K562 (cell line): Measurements from ENCODE around the gene RPP14. TPM values are rescaled to one million over a fixed set of nuclear protein-coding genes. Genes with fewer than 3 reads are reported as not detected.

ENCODE experiments used
- ATAC-seq: fragments of 200-7000 bp; cut with Tn5 transposase; 3 replicates; pipeline ENCODE4 v1.9.1; 2020; ENCODE audit warnings: moderate library complexity
- BruUV-seq: library from RNA; stranded (reverse); fragments of 400-500 nt; replicated peaks from 2 replicates; lab custom pipeline; 2021; lab: Mats Ljungman, UMichigan
- CTCF ChIA-PET: fragments of 300-600 bp; formaldehyde crosslinking; extraction: SDS; loops from one replicate; lab custom pipeline; 2021; ENCODE audit warnings: low intra/inter-chr PET ratio; lab: Yijun Ruan, JAX
- POLR2A ChIA-PET: fragments of 300-600, 350-650 bp; sonication (Branson Sonifier 250); formaldehyde crosslinking; extraction: SDS; loops from one replicate; lab custom pipeline; 2021; ENCODE audit warnings: antibody characterized with exemption, inconsistent platforms; lab: Yijun Ruan, JAX
- DNase-seq, 4 experiments: peaks; one replicate each; pipeline versions ENCODE4 v3.0.0 to v3.0.0-alpha.2; 2011 to 2018; ENCODE audit warnings: low spot score in 3 of 4, mixed read lengths in 3 of 4; ENCODE audit errors: extremely low read depth in 1 of 4
- FAIRE-seq: peaks from 2 replicates; lab custom pipeline; 2011; peaks lifted over from hg19 to GRCh38; lab: Jason Lieb, UNC
- H2AFZ ChIP-seq: 2 replicates; pipeline ENCODE4 v1.6.0; 2011; ENCODE audit warnings: low read depth, low read length, control low read depth, inconsistent platforms
- H3K27ac ChIP-seq: fragments of 200-600 bp; 3 replicates; pipeline ENCODE4 v1.8.0; 2011; ENCODE audit warnings: low read depth, mild to moderate bottlenecking, control low read depth, inconsistent platforms, low read length, moderate library complexity, mixed read lengths; ENCODE audit errors: extremely low read depth
- H3K27me3 ChIP-seq, 2 experiments: fragments of 300-600 bp in 1 of 2; 2 replicates in 1 of 2; 3 replicates in 1 of 2; pipeline versions ENCODE4 v1.6.0 to v1.8.0; 2011; ENCODE audit warnings: inconsistent platforms in 2 of 2, low read length in 2 of 2, mild to moderate bottlenecking in 1 of 2, mixed read lengths in 1 of 2, moderate library complexity in 1 of 2; ENCODE audit not compliant: control insufficient read depth in 2 of 2, insufficient read depth in 2 of 2
- H3K36me3 ChIP-seq: fragments of 300-600 bp; 3 replicates; pipeline ENCODE4 v1.8.0; 2011; ENCODE audit warnings: mild to moderate bottlenecking, low read length, inconsistent platforms; ENCODE audit not compliant: control insufficient read depth, insufficient read depth
- H3K4me1 ChIP-seq, 2 experiments: fragments of 200-600 bp in 1 of 2; replicated peaks in 1 of 2; 2 replicates in 1 of 2; 3 replicates in 1 of 2; pipeline versions ENCODE4 v1.5.1 to v1.8.0; 2011; ENCODE audit warnings: inconsistent platforms in 2 of 2, low read length in 2 of 2, mild to moderate bottlenecking in 1 of 2, mixed read lengths in 1 of 2, moderate library complexity in 1 of 2; ENCODE audit not compliant: control insufficient read depth in 2 of 2, insufficient read depth in 2 of 2
- H3K4me2 ChIP-seq: 2 replicates; pipeline ENCODE4 v1.6.1; 2011; ENCODE audit warnings: low read length, control low read depth, inconsistent platforms, mixed read lengths; ENCODE audit not compliant: insufficient read depth
- H3K4me3 ChIP-seq: fragments of 200-600 bp; sonication (generic), shearing (Covaris generic); 2 replicates; pipeline ENCODE4 v1.5.1; 2016; ENCODE audit warnings: control low read depth, inconsistent platforms
- H3K79me2 ChIP-seq: fragments of 200-600 bp; 3 replicates; pipeline ENCODE4 v1.8.0; 2011; ENCODE audit warnings: low read length, inconsistent platforms; ENCODE audit not compliant: control insufficient read depth, insufficient read depth
- H3K9ac ChIP-seq, 2 experiments: 2 replicates each; pipeline versions ENCODE4 v1.6.0 to v1.6.1; 2011; ENCODE audit warnings: low read depth in 2 of 2, low read length in 2 of 2, control low read depth in 1 of 2, inconsistent platforms in 1 of 2, mild to moderate bottlenecking in 1 of 2, mixed read lengths in 1 of 2; ENCODE audit not compliant: insufficient read depth in 1 of 2
- H3K9me1 ChIP-seq: one replicate; pipeline ENCODE4 v1.6.0; 2011; ENCODE audit warnings: inconsistent platforms, mild to moderate bottlenecking, low read length, moderate library complexity; ENCODE audit not compliant: control insufficient read depth, insufficient read depth
- H3K9me3 ChIP-seq: replicated peaks from 2 replicates; pipeline ENCODE4 v1.5.1; 2011; ENCODE audit warnings: low read depth, low read length, inconsistent platforms; ENCODE audit not compliant: control insufficient read depth, insufficient read depth
- H4K20me1 ChIP-seq: replicated peaks from 2 replicates; pipeline ENCODE4 v1.6.1; 2011; ENCODE audit warnings: low read length, inconsistent platforms, mixed read lengths; ENCODE audit not compliant: control insufficient read depth, insufficient read depth
- BCOR ChIP-seq: fragments of 450-650 bp; IDR thresholded peaks from 2 replicates; pipeline ENCODE4 v1.6.1; 2016
- CSDE1 ChIP-seq, 2 experiments: fragments of 450-650 bp; IDR thresholded peaks; 2 replicates each; pipeline ENCODE4 v1.6.1; 2016; ENCODE audit warnings: mild to moderate bottlenecking in 1 of 2
- DACH1 ChIP-seq: fragments of 450-650 bp; IDR thresholded peaks from 2 replicates; pipeline ENCODE4 v1.6.1; 2018; ENCODE audit not compliant: partially characterized antibody
- ETV6 ChIP-seq, 3 experiments: fragments of 150-350 bp in 1 of 3; sonication (generic) in 1 of 3; formaldehyde crosslinking in 1 of 3; IDR thresholded peaks; 2 replicates each; pipeline versions ENCODE4 v1.6.1 to v1.8.0; 2014 to 2022; ENCODE audit warnings: borderline replicate concordance in 2 of 3, low read depth in 2 of 3, antibody characterized with exemption in 1 of 3, low read length in 1 of 3, mild to moderate bottlenecking in 1 of 3, missing genetic modification reagents in 1 of 3
- FUS ChIP-seq: fragments of 200-400 bp; formaldehyde crosslinking; optimal IDR thresholded peaks from 2 replicates; pipeline ENCODE3; 2017; ENCODE audit warnings: low read depth, low read length
- KLF1 ChIP-seq: fragments of 450-650 bp; IDR thresholded peaks from 2 replicates; pipeline ENCODE4 v1.6.1; 2016; ENCODE audit warnings: missing genetic modification characterization, missing compliant biosample characterization
- L3MBTL2 ChIP-seq: fragments of 450-650 bp; IDR thresholded peaks from 2 replicates; pipeline ENCODE4 v1.6.1; 2016; ENCODE audit warnings: mild to moderate bottlenecking, moderate library complexity
- LCOR ChIP-seq: sonication (generic); formaldehyde crosslinking; IDR thresholded peaks from 2 replicates; pipeline ENCODE4 v1.8.0; 2022; ENCODE audit warnings: mild to moderate bottlenecking, missing genetic modification reagents
- MECOM ChIP-seq: fragments of 250-450 bp; sonication (Bioruptor Pico); IDR thresholded peaks from 2 replicates; pipeline ENCODE4 v1.8.0; 2022; ENCODE audit warnings: inconsistent platforms
- NR2F6 ChIP-seq: fragments of 450-650 bp; formaldehyde crosslinking; IDR thresholded peaks from 2 replicates; pipeline ENCODE4 v1.4.0; 2020; ENCODE audit warnings: mild to moderate bottlenecking
- STAG1 ChIP-seq: sonication (generic); formaldehyde crosslinking; IDR thresholded peaks from 2 replicates; pipeline ENCODE4 v1.5.0; 2020; ENCODE audit warnings: missing genetic modification reagents, borderline replicate concordance
- TAF9B ChIP-seq: fragments of 450-650 bp; IDR thresholded peaks from 2 replicates; pipeline ENCODE4 v1.6.1; 2018; ENCODE audit warnings: mild to moderate bottlenecking; ENCODE audit not compliant: partially characterized antibody
- TCF3 ChIP-seq: sonication (generic); formaldehyde crosslinking; IDR thresholded peaks from 2 replicates; pipeline ENCODE4 v1.4.0; 2020; ENCODE audit warnings: mild to moderate bottlenecking, missing genetic modification reagents
- ZC3H8 ChIP-seq: fragments of 450-650 bp; IDR thresholded peaks from 2 replicates; pipeline ENCODE4 v1.6.1; 2017
- ZNF780A ChIP-seq: fragments of 250-450 bp; sonication (Bioruptor Pico); IDR thresholded peaks from 2 replicates; pipeline ENCODE4 v1.5.0; 2021; ENCODE audit warnings: mild to moderate bottlenecking
- WGBS: fragments of 100-300 bp; shearing (Covaris generic); methylation state at CpG from one replicate; pipeline ENCODE4 v1.1.6; 2016; ENCODE audit warnings: low coverage, mixed read lengths; ENCODE audit not compliant: insufficient coverage; ENCODE audit errors: missing lambda C conversion rate; 5-methylcytosine and 5-hydroxymethylcytosine counted together
- in situ Hi-C: fragments of 300-500 bp; cut with MboI; formaldehyde crosslinking; loops from 4 replicates; pipeline ENCODE4 v1.15.0; 2018; ENCODE audit warnings: inconsistent platforms, mixed read lengths
- intact Hi-C: fragments of 100-400 bp; cut with micrococcal nuclease; formaldehyde crosslinking; loops from 2 replicates; pipeline ENCODE4 v1.14.2; 2022
- polyA plus RNA-seq, 8 experiments: library from polyadenylated mRNA; depleted of rRNA in 4 of 8; stranded (reverse) in 5 of 8; unstranded in 3 of 8; fragments of >200 nt; fragmentation: Nextera tagmentation in 2 of 8; fragmentation: Illumina TruSeq in 1 of 8; extraction: Ambion mirVana in 2 of 8; extraction: Trizol in 1 of 8; gene quantifications; 2 replicates each; pipeline versions ENCODE4 v1.2.1 to v1.2.3, GENCODE V29; 2011 to 2014; ENCODE audit warnings: inconsistent platforms in 1 of 8, missing spikeins in 1 of 8
- total RNA-seq, 7 experiments: library from RNA; depleted of rRNA in 6 of 7; stranded (reverse); fragments of >200 nt in 6 of 7; fragmentation: Illumina TruSeq in 2 of 7; extraction: Trizol in 2 of 7; gene quantifications; 2 replicates each; pipeline versions ENCODE4 v1.2.1 to v1.2.3, GENCODE V29; 2011 to 2021; ENCODE audit warnings: low replicate concordance in 1 of 7
- TF ChIP-seq, protein P1 (sequence below): fragments of 250-450 bp; sonication (Bioruptor Pico); IDR thresholded peaks from 2 replicates; pipeline ENCODE4 v1.8.0; 2022; ENCODE audit warnings: moderate library complexity, mild to moderate bottlenecking, inconsistent platforms
- TF ChIP-seq, protein P2 (sequence below): fragments of 200-800 bp; sonication (Bioruptor generic); IDR thresholded peaks from 2 replicates; pipeline ENCODE4 v1.6.1; 2017; ENCODE audit warnings: missing genetic modification characterization, missing compliant biosample characterization
- TF ChIP-seq, protein P3 (sequence below): fragments of 450-650 bp; conservative IDR thresholded peaks from 2 replicates; pipeline ENCODE4 v1.6.1; 2016; ENCODE audit warnings: missing genetic modification characterization, low read depth, mild to moderate bottlenecking, control low read depth, missing compliant biosample characterization
- TF ChIP-seq, protein P4 (sequence below): sonication (generic); formaldehyde crosslinking; IDR thresholded peaks from 2 replicates; pipeline ENCODE4 v1.8.0; 2022; ENCODE audit warnings: missing genetic modification reagents, mild to moderate bottlenecking, borderline replicate concordance

Gene RPP14
- total and polyA plus RNA-seq, 9 of the 15 experiments (the other 6 are each of a cell fraction or from before 2014, with no cell fraction given), result 13.5 to 20.8 (median 15.4) TPM

DNA sequence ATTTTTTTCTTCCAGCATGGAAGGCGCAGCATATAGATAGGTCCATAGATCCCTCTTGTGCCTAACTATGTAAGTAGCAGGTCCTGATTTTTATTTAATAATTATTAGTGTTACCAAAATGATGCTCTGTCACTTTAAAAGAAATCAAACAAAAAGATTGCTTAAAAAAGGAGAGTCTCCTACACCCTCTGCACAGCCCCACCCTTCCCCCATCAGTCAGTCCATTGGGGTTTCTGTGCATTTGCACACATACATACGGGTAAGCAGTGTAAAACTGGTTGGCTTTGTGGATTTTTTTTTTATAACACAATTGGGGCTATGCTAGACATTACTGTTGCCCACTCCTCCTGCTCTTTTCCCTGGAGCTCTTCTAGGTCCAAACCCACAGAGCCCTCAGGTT, 7.0 kb upstream of the RPP14 start:
- no peak overlapping the region for H3K4me3 ChIP-seq
- H3K27ac ChIP-seq, result no peak overlapping the region
- CTCF ChIA-PET, result interaction anchor here (1.0 to 2.4 kb wide), 2 partner anchors 111 to 121 kb away, joined by 3 to 27 read pairs; no protein-coding TSS in a partner anchor
- 4% methylated on average over 2 of the region's 2 CpGs for WGBS
- in situ Hi-C loops (no loop called here), intact Hi-C loops (loop anchor here (5.0 kb wide), 1 partner anchor 62 kb away; the partner anchor contains the start of gene ABHD6)
- no peak for ATAC-seq
- peaks cover 0 to 21% of the 10 kb centered on the region in 2 experiments; a peak in 2 of 5 replicates for H3K27me3 ChIP-seq
- no peaks in the 10 kb centered on the region for H3K4me1 ChIP-seq
- no peak overlapping the region for H3K4me2 ChIP-seq
- H3K79me2 ChIP-seq, result no peaks in the 10 kb centered on the region
- BruUV-seq, result no TSS peak
- H3K9me1 ChIP-seq, result no peaks in the 10 kb centered on the region
- H2AFZ ChIP-seq, result no peak overlapping the region
- no peak overlapping the region for H3K9ac ChIP-seq
- no peak for DNase-seq
- peaks cover 5% of the 10 kb centered on the region; the same call in 1 of the 2 replicates for H3K9me3 ChIP-seq
- POLR2A ChIA-PET, result no interaction called here
- no peaks in the 10 kb centered on the region for H3K36me3 ChIP-seq
- no peaks in the 10 kb centered on the region for H4K20me1 ChIP-seq
- no peak for FAIRE-seq
- TF ChIP-seq MECOM (CRISPR knock-in tag), result no peak
- TF ChIP-seq, protein P1, sequence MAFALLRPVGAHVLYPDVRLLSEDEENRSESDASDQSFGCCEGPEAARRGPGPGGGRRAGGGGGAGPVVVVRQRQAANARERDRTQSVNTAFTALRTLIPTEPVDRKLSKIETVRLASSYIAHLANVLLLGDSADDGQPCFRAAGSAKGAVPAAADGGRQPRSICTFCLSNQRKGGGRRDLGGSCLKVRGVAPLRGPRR (CRISPR knock-in tag), result no peak
- TF ChIP-seq ETV6 (IDR thresholded peaks at IDR 0.05; ENCODE audit: borderline replicate concordance in 1 of 2, low read depth in 2 of 2, low read length in 1 of 2), result no peak
- TF ChIP-seq ETV6 (CRISPR knock-in tag; IDR thresholded peaks at IDR 0.05; ENCODE audit: borderline replicate concordance), result no peak
- TF ChIP-seq, protein P2, sequence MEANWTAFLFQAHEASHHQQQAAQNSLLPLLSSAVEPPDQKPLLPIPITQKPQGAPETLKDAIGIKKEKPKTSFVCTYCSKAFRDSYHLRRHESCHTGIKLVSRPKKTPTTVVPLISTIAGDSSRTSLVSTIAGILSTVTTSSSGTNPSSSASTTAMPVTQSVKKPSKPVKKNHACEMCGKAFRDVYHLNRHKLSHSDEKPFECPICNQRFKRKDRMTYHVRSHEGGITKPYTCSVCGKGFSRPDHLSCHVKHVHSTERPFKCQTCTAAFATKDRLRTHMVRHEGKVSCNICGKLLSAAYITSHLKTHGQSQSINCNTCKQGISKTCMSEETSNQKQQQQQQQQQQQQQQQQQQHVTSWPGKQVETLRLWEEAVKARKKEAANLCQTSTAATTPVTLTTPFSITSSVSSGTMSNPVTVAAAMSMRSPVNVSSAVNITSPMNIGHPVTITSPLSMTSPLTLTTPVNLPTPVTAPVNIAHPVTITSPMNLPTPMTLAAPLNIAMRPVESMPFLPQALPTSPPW (CRISPR knock-in tag), result no peak
- TF ChIP-seq, protein P3, sequence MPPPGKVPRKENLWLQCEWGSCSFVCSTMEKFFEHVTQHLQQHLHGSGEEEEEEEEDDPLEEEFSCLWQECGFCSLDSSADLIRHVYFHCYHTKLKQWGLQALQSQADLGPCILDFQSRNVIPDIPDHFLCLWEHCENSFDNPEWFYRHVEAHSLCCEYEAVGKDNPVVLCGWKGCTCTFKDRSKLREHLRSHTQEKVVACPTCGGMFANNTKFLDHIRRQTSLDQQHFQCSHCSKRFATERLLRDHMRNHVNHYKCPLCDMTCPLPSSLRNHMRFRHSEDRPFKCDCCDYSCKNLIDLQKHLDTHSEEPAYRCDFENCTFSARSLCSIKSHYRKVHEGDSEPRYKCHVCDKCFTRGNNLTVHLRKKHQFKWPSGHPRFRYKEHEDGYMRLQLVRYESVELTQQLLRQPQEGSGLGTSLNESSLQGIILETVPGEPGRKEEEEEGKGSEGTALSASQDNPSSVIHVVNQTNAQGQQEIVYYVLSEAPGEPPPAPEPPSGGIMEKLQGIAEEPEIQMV (tag), result no peak
- no peak for TF ChIP-seq TAF9B
- TF ChIP-seq CSDE1 (IDR thresholded peaks at IDR 0.05), result no peak
- no peak for TF ChIP-seq NR2F6 (CRISPR knock-in tag)
- no peak for TF ChIP-seq KLF1 (tag)
- TF ChIP-seq TCF3 (CRISPR knock-in tag), result no peak
- no peak for TF ChIP-seq LCOR (CRISPR knock-in tag)
- no peak for TF ChIP-seq BCOR
- TF ChIP-seq, protein P4, sequence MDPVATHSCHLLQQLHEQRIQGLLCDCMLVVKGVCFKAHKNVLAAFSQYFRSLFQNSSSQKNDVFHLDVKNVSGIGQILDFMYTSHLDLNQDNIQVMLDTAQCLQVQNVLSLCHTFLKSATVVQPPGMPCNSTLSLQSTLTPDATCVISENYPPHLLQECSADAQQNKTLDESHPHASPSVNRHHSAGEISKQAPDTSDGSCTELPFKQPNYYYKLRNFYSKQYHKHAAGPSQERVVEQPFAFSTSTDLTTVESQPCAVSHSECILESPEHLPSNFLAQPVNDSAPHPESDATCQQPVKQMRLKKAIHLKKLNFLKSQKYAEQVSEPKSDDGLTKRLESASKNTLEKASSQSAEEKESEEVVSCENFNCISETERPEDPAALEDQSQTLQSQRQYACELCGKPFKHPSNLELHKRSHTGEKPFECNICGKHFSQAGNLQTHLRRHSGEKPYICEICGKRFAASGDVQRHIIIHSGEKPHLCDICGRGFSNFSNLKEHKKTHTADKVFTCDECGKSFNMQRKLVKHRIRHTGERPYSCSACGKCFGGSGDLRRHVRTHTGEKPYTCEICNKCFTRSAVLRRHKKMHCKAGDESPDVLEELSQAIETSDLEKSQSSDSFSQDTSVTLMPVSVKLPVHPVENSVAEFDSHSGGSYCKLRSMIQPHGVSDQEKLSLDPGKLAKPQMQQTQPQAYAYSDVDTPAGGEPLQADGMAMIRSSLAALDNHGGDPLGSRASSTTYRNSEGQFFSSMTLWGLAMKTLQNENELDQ, result no peak
- no peak for TF ChIP-seq FUS
- TF ChIP-seq STAG1, result no peak
- no peak for TF ChIP-seq DACH1
- no peak for TF ChIP-seq L3MBTL2
- no peak for TF ChIP-seq ZC3H8
- TF ChIP-seq ZNF780A, result no peak
